ENCODE measurements around the gene DOK5. TPM values are rescaled to one million over a fixed set of nuclear protein-coding genes. Genes with fewer than 3 reads are reported as not detected.

The DOK5 gene
- total and polyA plus RNA-seq, 2 experiments from 2014 or later, result 5.0 to 6.9 TPM

GRCh38 chr20:54625497-54625896 lies 150.1 kb downstream of the DOK5 start (continued):
- TF ChIP-seq ZNF462 (CRISPR knock-in tag; IDR thresholded peaks at IDR 0.05) (no peak), EZH2 (IDR thresholded peaks at IDR 0.05; ENCODE audit: low read depth, unreplicated experiment) (no peak), ETS1 (IDR thresholded peaks at IDR 0.05) (no peak), CREB1 (CRISPR knock-in tag; IDR thresholded peaks at IDR 0.05; ENCODE audit: low read depth) (no peak), STAT1 (IDR thresholded peaks at IDR 0.05; ENCODE audit: unreplicated experiment) (no peak), EZH2phosphoT487 (IDR thresholded peaks at IDR 0.05; ENCODE audit: unreplicated experiment) (no peak), POLR2AphosphoS5 (IDR thresholded peaks at IDR 0.05; ENCODE audit: low read depth) (no peak)

GRCh38 chr20:54626126-54626525 lies 150.7 kb downstream of the DOK5 start:
- Mint-ChIP-seq H3K27me3 (ENCODE audit: insufficient read depth, low read depth, poor library complexity) (no peaks in the 10 kb centered on the region), H3K36me3 (ENCODE audit: low read depth) (no peaks in the 10 kb centered on the region), H3K27ac (no peak overlapping the region), H3K4me1 (peaks cover 30% of the 10 kb centered on the region), H3K9me3 (no peaks in the 10 kb centered on the region; the same call in 2 of the 3 replicates), H3K4me3 (no peak overlapping the region)
- no peaks in the 10 kb centered on the region for H3K36me3 ChIP-seq (ENCODE audit: insufficient read depth)
- H3K27me3 ChIP-seq (ENCODE audit: insufficient read depth), result no peaks in the 10 kb centered on the region
- H3K4me3 ChIP-seq, result no peak overlapping the region
- H3K4me1 ChIP-seq (ENCODE audit: insufficient read depth), result peaks cover 17% of the 10 kb centered on the region
- no peaks in the 10 kb centered on the region for H3K79me2 ChIP-seq (replicated peaks; ENCODE audit: insufficient read depth)
- no peak overlapping the region for H3K4me2 ChIP-seq
- no peaks in the 10 kb centered on the region for H3F3A ChIP-seq (replicated peaks; ENCODE audit: low read depth)
- no peak for DNase-seq (ENCODE audit: low spot score)
- no peak overlapping the region for H3K27ac ChIP-seq (ENCODE audit: low read depth)
- H2AFZ ChIP-seq, result no peak overlapping the region
- no peaks in the 10 kb centered on the region for H3K9me2 ChIP-seq (ENCODE audit: insufficient read depth)
- no peak for ATAC-seq
- H4K20me1 ChIP-seq (replicated peaks; ENCODE audit: insufficient read depth), result no peaks in the 10 kb centered on the region
- TF ChIP-seq ETS1 (IDR thresholded peaks at IDR 0.05) (no peak), STAT1 (IDR thresholded peaks at IDR 0.05; ENCODE audit: unreplicated experiment) (no peak), EZH2 (IDR thresholded peaks at IDR 0.05; ENCODE audit: low read depth, unreplicated experiment) (no peak), ZNF331 (CRISPR knock-in tag; IDR thresholded peaks at IDR 0.05; ENCODE audit: low read depth) (no peak), CTCF (conservative IDR thresholded peaks at IDR 0.05; ENCODE audit: low read depth in 2 of 2) (no peak), REST (IDR thresholded peaks at IDR 0.05; ENCODE audit: unreplicated experiment) (no peak), NANOG (IDR thresholded peaks at IDR 0.05; ENCODE audit: borderline replicate concordance) (no peak), JUNB (IDR thresholded peaks at IDR 0.05; ENCODE audit: unreplicated experiment) (no peak)

Measured in GM23338 (cell line).